ENCODE results near the gene ZFYVE16. TPM values are rescaled to one million over a fixed set of nuclear protein-coding genes. Genes with fewer than 3 reads are reported as not detected.
A peak's percentile ranks its signal among the peaks of the same experiment; 100 is the strongest.

Gene ZFYVE16
- total RNA-seq, 1 donor from 2014 or later: 65.4 TPM

DNA sequence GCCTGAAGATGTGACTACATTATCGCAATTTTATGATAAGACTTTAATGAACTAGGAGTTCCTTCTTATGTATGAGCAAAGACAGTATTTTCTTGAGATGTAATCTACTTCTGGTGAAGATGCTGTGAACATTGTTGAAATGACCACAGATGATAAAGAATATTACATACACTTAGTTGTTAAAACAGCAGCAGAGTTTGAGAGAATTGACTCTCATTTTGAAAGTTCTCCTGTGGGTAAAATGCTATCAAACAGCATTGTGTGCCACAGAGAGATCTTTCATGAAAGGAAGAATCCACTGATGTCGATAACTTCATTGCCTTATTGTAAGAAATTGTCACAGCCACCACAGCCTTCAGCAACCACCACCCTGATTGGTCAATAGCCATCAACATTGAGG lies 88.0 kb downstream of the ZFYVE16 start:
- DNase-seq: no peak
- H3K27ac ChIP-seq: no peak overlapping the region
- H3K4me3 ChIP-seq: no peak overlapping the region
- H3K4me1 ChIP-seq: no peaks in the 10 kb centered on the region
- TF ChIP-seq, protein P1, sequence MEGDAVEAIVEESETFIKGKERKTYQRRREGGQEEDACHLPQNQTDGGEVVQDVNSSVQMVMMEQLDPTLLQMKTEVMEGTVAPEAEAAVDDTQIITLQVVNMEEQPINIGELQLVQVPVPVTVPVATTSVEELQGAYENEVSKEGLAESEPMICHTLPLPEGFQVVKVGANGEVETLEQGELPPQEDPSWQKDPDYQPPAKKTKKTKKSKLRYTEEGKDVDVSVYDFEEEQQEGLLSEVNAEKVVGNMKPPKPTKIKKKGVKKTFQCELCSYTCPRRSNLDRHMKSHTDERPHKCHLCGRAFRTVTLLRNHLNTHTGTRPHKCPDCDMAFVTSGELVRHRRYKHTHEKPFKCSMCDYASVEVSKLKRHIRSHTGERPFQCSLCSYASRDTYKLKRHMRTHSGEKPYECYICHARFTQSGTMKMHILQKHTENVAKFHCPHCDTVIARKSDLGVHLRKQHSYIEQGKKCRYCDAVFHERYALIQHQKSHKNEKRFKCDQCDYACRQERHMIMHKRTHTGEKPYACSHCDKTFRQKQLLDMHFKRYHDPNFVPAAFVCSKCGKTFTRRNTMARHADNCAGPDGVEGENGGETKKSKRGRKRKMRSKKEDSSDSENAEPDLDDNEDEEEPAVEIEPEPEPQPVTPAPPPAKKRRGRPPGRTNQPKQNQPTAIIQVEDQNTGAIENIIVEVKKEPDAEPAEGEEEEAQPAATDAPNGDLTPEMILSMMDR (IDR thresholded peaks at IDR 0.05): no peak
- ATAC-seq: no peak
- no peaks in the 10 kb centered on the region for H3K27me3 ChIP-seq (ENCODE audit: low read depth)
- no peaks in the 10 kb centered on the region for H3K9me3 ChIP-seq
- intact Hi-C loops (cut with DNase I): no loop called here
- no peaks in the 10 kb centered on the region for H3K36me3 ChIP-seq

- Histone ChIP-seq H3K4me1 (no peaks in the 10 kb centered on the region), H3K36me3 (no peaks in the 10 kb centered on the region), H3K4me3 (no peak overlapping the region), H3K27me3 (ENCODE audit: low read depth) (no peaks in the 10 kb centered on the region), H3K9me3 (no peaks in the 10 kb centered on the region), H3K27ac (no peak overlapping the region)
- intact Hi-C loops (cut with DNase I): no loop called here
- DNase-seq (no peak), ATAC-seq (no peak)
- TF ChIP-seq, protein P1 (IDR thresholded peaks at IDR 0.05): no peak
Observed at GRCh38 chr5:80502800-80503199, 94.9 kb downstream of the ZFYVE16 start.

- H3K9me3 ChIP-seq: no peaks in the 10 kb centered on the region
- no peaks in the 10 kb centered on the region for H3K27me3 ChIP-seq (ENCODE audit: low read depth)
- no peaks in the 10 kb centered on the region for H3K4me1 ChIP-seq
- ATAC-seq (peak; percentile 71 to 84), DNase-seq (peak; percentile 60)
- H3K36me3 ChIP-seq: no peaks in the 10 kb centered on the region
- H3K4me3 ChIP-seq: no peak overlapping the region
- TF ChIP-seq, protein P1 (IDR thresholded peaks at IDR 0.05): no peak
- intact Hi-C loops (cut with DNase I): no loop called here
- H3K27ac ChIP-seq: no peak overlapping the region
Observed at GRCh38 chr5:80503641-80504040, 95.8 kb downstream of the ZFYVE16 start.

- DNase-seq (no peak), ATAC-seq (no peak)
- TF ChIP-seq, protein P1 (IDR thresholded peaks at IDR 0.05): no peak
- H3K27ac ChIP-seq: no peak overlapping the region
- no peaks in the 10 kb centered on the region for H3K36me3 ChIP-seq
- H3K4me1 ChIP-seq: no peaks in the 10 kb centered on the region
- no peaks in the 10 kb centered on the region for H3K27me3 ChIP-seq (ENCODE audit: low read depth)
- intact Hi-C loops (cut with DNase I): no loop called here
- H3K4me3 ChIP-seq: no peak overlapping the region
- no peaks in the 10 kb centered on the region for H3K9me3 ChIP-seq
Observed at GRCh38 chr5:80504833-80505232, 97.0 kb downstream of the ZFYVE16 start.

- TF ChIP-seq, protein P1 (IDR thresholded peaks at IDR 0.05): no peak
- Histone ChIP-seq H3K27ac (no peak overlapping the region), H3K27me3 (ENCODE audit: low read depth) (no peaks in the 10 kb centered on the region), H3K36me3 (no peaks in the 10 kb centered on the region), H3K9me3 (no peaks in the 10 kb centered on the region), H3K4me1 (no peaks in the 10 kb centered on the region), H3K4me3 (no peak overlapping the region)
- intact Hi-C loops (cut with DNase I): no loop called here
- no peak for DNase-seq
- no peak for ATAC-seq
Observed at GRCh38 chr5:80507663-80508062, 99.8 kb downstream of the ZFYVE16 start.

DNA sequence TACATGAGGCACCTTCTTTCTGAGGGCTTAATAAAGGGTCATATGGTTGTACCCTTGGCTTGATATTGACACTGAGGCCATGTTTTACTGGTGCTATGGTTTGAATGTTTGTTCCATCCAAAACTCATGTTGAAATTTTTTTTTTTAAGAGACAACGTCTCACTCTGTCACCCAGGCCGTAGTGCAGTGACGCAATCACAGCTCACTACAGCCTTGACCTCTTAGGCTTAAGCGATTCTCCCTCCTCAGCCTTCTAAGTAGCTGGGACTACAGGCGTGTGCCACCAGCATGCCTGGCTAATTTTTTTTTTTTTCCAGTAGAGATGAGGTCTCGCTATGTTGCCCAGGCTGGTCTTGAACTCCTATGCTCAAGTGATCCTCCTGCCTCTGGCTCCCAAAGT lies 101.0 kb downstream of the ZFYVE16 start:
- Histone ChIP-seq H3K4me1 (no peaks in the 10 kb centered on the region), H3K9me3 (no peaks in the 10 kb centered on the region), H3K27me3 (ENCODE audit: low read depth) (no peaks in the 10 kb centered on the region), H3K4me3 (no peak overlapping the region), H3K27ac (no peak overlapping the region), H3K36me3 (no peaks in the 10 kb centered on the region)
- intact Hi-C loops (cut with DNase I): no loop called here
- DNase-seq: no peak
- ATAC-seq: no peak
- TF ChIP-seq, protein P1 (IDR thresholded peaks at IDR 0.05): no peak
